HG03064 (cell line): ENCODE results near the gene KCNN3.
"Not testable (repeated sequence)": the region's sequence is repeated elsewhere in the genome, so short reads cannot be mapped to it uniquely, and the experiment has no call there.

Source experiments
- ATAC-seq: cut with Tn5 transposase; IDR thresholded peaks from one replicate; pipeline ENCODE4 v1.9.1; 2021; ENCODE audit warnings: low read depth; ENCODE audit not compliant: unreplicated experiment

Gene KCNN3

GRCh38 chr1:154870115-154870571 lies at the start of gene KCNN3:
TSS of gene KCNN3 (minus strand) at chr1:154870281. CDS start at chr1:154869964, 317 bp downstream.
- ATAC-seq = peak; percentile 69

DNA sequence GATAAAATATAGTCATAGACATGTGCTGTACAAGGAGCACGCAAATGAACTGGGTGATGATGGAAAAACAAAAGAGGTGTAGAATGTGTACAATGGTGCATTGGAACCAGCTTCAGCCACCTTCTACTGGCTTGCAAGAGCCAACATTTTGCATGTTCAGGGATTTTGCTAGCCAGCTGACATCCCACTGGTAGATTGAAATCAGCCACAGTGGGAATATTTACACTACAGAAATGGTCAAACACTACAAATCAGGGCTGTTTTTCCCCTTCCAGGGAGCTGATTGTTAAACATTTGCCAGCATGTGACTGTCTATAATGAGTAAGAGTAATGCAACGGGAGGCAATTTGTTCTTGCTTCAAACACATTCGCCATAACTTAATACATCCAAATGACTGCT lies 43.2 kb upstream of the KCNN3 start:
- ATAC-seq = no peak

GRCh38 chr1:154912755-154913154 lies 42.7 kb upstream of the KCNN3 start:
- ATAC-seq = no peak

DNA sequence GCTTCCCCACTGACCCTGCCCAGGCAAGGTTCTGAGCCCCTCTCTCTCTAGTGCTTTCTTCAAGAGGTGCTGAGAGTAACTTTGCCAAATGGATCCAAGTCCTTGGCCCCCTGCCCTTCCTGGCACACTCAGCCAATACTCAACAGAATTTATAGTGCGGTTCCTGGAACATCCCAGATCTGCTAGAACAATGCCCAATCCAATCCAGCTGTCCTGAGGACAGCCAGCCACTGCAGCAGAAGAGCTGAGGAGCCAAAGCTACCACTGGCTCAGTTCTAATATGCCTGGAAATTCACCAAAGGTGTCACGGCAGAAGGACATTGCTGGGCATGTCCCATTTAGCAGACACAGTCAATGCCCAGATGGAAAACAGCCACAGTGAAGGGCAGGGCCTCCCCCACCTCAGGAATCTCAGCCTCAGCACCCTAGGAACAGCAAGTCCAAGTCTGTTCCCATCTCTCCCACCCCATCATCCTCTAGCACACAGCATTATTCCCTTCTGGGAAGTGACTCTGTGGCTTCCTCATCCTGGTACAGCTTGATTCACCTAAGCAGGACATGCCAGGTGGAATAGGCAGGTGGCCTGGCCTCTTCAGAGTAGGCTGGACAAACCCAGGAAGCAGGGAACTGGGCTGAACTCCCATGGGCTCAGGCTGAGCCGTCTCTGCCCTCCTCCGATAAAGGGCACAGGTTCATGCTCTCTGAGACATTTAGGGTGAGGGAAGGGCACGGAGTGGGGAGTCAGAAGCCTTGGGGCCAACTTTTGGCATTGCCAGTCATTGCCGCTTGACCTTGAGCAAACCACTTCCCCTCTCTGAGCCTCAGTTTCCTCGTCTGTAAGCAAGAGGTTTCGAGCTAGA lies 41.8 kb upstream of the KCNN3 start:
- ATAC-seq = no peak

DNA sequence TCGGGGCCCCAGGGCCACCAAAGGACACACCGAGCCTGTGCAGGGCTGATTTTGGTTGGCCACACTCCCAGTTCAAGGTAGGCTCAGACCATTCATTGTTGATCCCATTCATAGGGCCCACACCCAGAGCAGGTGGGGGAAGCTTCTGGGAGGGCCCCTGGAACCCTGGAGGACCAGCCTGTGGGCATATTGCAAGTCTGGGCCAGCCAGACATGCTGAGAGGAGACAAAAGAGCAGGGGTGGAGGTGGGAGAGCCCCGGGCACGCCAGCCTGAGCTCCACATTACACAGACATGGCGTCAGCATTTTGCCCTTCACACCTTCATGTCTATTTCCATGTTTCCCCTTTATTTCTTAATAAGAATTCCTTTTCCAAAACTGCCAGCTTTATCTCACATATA lies 40.8 kb upstream of the KCNN3 start:
- no peak for ATAC-seq

DNA sequence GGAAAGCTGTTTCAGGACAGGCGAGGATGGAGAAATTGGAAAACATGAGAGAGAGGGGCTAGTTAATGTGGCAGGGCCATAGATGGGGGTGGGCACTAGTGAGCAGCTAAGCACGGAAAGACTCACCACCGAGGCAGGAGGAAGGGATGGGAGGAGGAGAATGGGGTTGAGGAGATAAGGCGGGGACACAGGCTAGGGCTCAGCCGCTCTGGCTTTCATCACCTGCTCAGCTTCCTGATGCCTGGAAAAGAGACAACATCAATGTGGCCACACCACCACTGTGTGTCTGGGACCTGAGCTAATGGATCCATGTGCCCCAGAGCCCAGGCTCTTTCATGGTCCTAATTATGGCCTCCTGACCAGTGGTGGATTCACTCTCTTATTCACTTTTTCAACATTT lies 38.9 kb upstream of the KCNN3 start:
- ATAC-seq = no peak

- not testable (repeated sequence) for ATAC-seq
These were observed 38.0 kb upstream of the KCNN3 start for GRCh38 chr1:154908129-154908528.

DNA sequence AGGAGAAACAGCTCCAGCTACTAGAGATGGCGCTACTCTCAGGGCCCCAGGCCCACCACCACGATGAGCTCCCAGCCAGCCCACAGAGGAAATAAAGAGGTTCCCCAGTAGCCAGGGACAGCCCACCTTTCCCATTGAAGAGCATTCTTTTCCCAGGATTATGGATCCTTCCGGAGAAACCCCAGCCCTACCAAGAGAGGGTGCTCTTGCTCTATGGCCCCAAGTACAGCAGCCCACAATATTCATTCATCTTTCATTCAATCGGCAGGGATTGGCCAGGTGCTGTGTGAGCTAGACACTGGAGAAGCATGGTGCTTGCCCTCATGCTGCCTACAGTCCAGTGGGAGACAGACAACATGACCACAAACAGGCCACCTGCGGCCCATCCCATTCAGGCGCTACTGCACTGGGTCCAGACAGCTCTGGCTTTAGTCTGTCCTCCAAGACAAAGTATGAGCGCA lies 36.6 kb upstream of the KCNN3 start:
- no peak for ATAC-seq

DNA sequence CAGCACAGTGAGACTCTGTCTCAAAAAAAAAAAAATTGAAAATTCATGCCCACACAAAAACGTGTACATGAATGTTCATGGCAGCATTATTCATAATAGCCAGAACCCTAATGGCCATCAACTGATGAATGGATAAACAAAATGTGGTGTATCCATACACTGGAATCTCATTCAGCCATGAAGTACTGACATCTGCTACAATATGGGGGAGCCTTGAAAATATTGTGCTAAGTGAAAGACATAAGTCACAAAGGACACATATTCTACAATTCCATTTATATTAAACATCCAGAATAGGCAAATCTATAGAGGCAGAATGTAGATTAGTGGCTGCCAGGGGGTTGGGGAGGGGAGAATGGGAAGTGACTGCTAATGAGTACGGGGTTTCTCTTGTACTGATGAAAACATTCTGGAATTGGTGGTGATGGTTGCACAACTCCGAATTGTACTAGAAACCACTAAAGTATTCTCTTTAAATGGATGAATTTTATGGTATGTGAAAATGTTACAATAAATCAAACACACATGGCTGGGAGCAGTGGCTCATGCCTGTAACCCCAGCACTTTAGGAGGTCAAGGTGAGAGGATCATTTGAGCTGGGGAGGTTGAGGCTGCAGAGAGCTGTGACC lies 33.0 kb upstream of the KCNN3 start:
- no peak for ATAC-seq

- ATAC-seq = no peak
These were observed 31.5 kb upstream of the KCNN3 start for GRCh38 chr1:154901591-154901990.

GRCh38 chr1:154899041-154899440 lies 29.0 kb upstream of the KCNN3 start:
- ATAC-seq = no peak

DNA sequence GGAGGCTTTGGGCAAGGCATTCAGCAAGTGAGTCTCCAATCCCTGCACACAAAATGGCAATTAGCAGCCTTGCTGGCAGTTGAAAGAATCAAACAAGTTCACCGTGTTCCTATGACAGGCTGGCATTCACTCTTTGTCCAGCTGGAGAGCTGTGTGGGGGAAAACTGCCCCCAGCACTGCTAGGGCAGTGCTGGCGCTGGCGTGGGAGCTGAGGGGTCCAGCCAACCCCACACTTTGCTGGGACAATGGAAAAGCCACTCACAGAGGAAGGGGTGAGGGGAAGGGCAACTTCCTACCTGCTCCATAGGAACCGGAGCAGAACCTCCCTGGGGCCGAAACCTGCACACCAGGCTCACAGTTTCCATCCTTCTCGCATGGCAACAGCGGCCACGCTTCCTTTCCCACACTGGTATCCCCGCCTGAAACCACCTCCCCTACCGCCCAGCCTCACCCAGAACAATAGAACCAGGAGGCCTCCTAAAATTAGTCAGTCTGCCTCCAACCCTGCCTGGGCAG lies 26.7 kb upstream of the KCNN3 start:
- no peak for ATAC-seq

DNA sequence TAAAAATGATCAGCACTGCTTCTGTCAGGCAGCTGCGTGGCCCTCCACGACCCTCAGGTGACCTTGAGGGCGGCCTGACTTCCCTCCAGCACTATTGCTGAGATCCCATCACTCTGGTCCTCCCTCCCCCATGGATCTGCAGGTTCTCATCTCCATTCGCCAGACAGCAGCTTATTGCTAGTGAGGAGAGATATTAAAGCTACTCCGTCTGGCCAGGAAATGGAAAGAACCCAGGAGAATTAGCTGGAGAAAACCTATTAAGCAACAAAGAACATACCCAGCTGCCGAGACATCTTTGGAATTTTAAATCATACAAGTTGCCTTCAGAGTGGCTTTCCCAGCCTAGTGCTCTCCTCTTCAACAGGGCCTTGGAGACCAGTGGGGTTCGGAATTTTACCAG lies 25.7 kb upstream of the KCNN3 start:
- ATAC-seq = no peak

DNA sequence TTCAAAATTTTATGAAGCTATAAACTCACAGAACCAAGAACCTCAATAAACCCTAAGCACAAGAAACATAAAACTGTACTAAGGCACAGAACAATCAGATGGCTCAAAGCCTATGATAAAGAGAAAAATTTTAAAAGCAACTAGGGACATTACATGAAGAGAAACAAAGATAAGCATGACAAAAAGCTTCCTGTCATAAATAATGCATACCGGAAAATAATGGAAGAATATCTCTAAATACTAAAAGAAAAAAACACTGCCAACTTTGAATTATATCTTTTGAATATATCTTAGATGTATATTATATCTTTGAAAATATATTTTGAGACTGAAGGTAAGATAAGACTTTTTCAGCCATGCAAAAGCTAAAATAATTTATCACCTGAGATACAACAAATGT lies 21.4 kb upstream of the KCNN3 start:
- ATAC-seq = no peak

DNA sequence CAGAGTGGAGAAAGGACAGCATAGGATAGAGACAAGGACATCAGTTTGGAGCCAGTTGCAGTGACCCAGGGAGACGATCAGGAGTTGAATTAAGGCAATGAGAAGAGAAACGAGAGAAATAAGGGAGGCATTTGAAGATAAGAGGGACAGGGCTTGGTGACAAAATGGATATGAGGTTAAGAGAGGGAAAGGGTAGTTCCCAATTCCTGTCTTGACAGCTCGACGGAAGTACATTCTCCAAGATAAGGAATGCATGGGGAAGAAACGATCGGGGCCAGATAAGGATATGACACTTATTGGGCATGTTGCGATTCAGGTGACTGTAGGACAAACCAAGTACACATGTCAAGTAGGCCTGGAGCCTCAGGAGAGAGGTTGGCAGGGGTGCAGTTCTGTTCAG lies 18.7 kb upstream of the KCNN3 start:
- no peak for ATAC-seq

DNA sequence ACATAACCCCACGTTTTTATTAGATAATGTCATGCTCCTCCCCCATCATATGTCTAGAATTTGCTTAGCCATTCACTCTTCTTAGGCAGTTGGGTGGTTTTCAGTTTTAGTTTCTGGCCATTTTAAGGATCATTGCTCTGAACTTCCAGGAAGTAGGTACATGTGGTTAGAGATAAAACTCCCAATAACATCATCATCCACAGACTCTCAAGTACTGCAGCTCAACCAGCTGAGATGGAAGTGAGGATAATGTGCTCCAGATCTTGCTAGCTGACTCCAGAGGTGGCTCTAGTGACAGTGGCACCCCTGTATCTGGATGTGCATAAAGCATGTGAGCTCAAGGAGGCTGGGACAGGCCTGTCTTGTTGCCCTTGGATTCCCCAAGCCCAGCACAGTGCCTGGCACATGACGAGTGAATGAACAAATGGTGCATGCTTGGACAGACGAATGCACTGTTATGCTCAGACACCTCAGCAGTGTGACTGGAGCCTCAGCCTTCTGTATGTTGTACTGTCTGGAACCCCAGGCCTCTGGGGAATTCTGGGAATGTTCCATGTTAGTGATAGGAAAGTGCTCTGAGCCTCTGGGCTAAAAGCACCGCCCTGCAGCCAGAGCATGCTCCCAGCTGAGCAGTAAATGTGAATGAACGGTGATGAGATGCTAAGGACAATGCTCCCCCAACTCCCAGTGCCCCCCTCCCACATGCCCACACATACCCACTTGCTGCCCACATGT lies 16.4 kb upstream of the KCNN3 start:
- no peak for ATAC-seq

DNA sequence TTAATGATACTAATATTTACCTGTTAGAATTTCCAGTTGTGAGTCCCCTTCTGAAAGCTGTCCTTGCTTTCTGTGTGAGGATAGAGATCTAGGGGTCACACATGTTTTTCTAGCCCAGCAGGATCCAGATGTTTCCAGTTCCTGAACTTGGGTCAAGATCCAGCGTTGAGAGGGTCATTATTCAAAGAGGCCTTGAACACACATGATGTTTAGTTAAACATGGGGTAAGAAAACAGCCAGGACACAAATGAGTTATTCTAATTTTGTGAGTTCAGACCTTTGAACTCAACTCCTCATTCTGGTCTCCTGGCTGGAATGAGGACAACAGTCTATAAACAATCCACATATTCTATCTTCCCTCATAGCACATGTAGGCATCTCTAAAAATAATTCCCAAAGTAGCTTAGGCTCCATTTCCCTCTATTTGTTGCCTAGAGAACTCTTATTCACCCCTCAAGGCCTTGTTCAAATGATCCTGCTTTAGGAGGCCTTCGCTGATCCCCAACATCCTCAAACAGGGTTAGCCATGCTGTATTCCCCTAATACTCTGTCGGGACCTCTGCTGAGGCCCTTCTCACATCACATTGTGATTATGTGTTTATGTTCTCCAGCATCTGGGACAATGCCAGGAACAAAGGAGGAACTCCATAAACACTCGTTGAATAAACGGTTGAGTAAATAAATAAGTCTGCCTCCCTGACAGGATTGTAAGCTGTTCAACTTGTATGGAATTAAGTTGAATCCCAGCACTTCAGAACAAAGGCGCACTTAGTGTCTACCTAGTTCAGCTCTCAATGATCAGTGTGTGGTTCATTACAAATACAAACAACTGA lies 15.0 kb upstream of the KCNN3 start:
- no peak for ATAC-seq

DNA sequence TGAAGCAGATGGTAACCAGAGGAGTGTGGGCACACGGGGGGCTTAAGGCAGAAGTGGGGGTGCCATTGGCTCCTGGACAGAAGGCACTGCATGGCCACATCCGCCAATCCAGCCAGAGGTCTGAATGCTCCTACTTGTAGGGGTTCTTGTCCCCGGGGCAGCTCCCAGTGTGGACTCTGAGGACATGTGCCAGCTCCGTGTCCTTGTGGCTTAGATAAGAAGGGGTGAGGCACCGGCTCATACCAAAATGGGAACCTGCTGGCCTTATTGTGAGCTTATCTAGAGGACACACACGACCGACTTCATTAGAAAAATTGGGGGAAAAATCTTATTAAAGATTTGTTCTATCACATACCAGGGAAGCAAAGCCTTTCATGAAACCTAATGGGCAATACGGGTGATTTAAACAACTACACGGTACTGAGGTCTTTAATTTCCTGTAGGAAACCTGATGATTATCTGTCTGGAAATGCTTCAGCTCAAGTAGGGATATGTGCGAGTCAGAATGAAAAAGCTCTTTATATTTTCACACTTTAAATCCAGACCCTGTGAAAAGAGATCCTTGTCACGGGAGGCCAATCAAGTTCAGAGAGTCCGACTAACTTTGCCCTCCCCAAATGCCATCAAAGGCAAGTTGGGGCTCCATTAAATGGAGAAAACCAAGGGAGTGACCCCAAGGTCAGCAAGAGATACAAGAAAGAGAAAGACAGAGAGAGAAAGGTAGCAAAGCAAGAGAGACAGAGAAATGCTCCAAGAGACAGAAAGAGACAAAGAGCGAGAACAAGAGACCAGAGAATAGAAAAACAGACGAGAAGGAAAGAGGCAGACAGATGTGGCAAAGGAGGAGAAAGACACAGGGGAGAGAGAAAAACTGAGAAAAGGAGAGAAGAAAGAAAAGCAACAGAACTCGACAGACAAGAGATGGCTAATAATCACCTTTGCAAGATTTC lies 14.1 kb upstream of the KCNN3 start:
- ATAC-seq = no peak
